ENCODE results near the gene STUM. TPM values are rescaled to one million over a fixed set of nuclear protein-coding genes. Genes with fewer than 3 reads are reported as not detected.
"Not testable (repeated sequence)": the region's sequence is repeated elsewhere in the genome, so short reads cannot be mapped to it uniquely, and the experiment has no call there.

STUM gene
- total RNA-seq, 1 experiment from 2014 or later, result 0.03 TPM

- Histone ChIP-seq H3K4me1 (replicated peaks) (no peaks in the 10 kb centered on the region), H3K36me3 (no peaks in the 10 kb centered on the region), H3K27ac (no peak overlapping the region), H3K27me3 (replicated peaks) (peaks cover 4% of the 10 kb centered on the region; the same call in 1 of the 2 replicates), H3K4me3 (no peak overlapping the region), H3K9me3 (replicated peaks) (no peaks in the 10 kb centered on the region)
- DNase-seq (ENCODE audit: low read depth in 1 of 2, low spot score in 2 of 2), result no peak
Measured at GRCh38 chr1:226611301-226611700, 62.7 kb downstream of the STUM start.

- not testable (repeated sequence) for H3K36me3 ChIP-seq; H3K9me3 ChIP-seq (replicated peaks); H3K27me3 ChIP-seq (replicated peaks); DNase-seq (ENCODE audit: low read depth in 1 of 2, low spot score in 2 of 2); H3K27ac ChIP-seq; H3K4me3 ChIP-seq; H3K4me1 ChIP-seq (replicated peaks)
Measured at GRCh38 chr1:226611980-226612379, 63.4 kb downstream of the STUM start.

- Histone ChIP-seq H3K4me1 (replicated peaks) (no peaks in the 10 kb centered on the region), H3K4me3 (no peak overlapping the region), H3K27me3 (replicated peaks) (peaks cover 4% of the 10 kb centered on the region; the same call in 1 of the 2 replicates), H3K27ac (no peak overlapping the region), H3K36me3 (no peaks in the 10 kb centered on the region), H3K9me3 (replicated peaks) (no peaks in the 10 kb centered on the region)
- no peak for DNase-seq (ENCODE audit: low read depth in 1 of 2, low spot score in 2 of 2)
Measured at GRCh38 chr1:226615876-226616275, 67.3 kb downstream of the STUM start.

GRCh38 chr1:226616636-226617035 is 68.1 kb downstream of the STUM start:
- no peak overlapping the region for H3K4me3 ChIP-seq
- no peaks in the 10 kb centered on the region for H3K9me3 ChIP-seq (replicated peaks)
- no peak overlapping the region for H3K27ac ChIP-seq
- no peaks in the 10 kb centered on the region for H3K4me1 ChIP-seq (replicated peaks)
- H3K36me3 ChIP-seq, result no peaks in the 10 kb centered on the region
- no peak for DNase-seq (ENCODE audit: low read depth in 1 of 2, low spot score in 2 of 2)
- peaks cover 4% of the 10 kb centered on the region; the same call in 1 of the 2 replicates for H3K27me3 ChIP-seq (replicated peaks)

GRCh38 chr1:226617109-226617508 is 68.5 kb downstream of the STUM start:
- Histone ChIP-seq H3K4me1 (replicated peaks) (no peaks in the 10 kb centered on the region), H3K27me3 (replicated peaks) (peaks cover 4% of the 10 kb centered on the region; the same call in 1 of the 2 replicates), H3K36me3 (no peaks in the 10 kb centered on the region), H3K27ac (no peak overlapping the region), H3K4me3 (no peak overlapping the region), H3K9me3 (replicated peaks) (no peaks in the 10 kb centered on the region)
- no peak for DNase-seq (ENCODE audit: low read depth in 1 of 2, low spot score in 2 of 2)

GRCh38 chr1:226617719-226618118 is 69.2 kb downstream of the STUM start:
- DNase-seq (ENCODE audit: low read depth in 1 of 2, low spot score in 2 of 2); H3K4me3 ChIP-seq; H3K27ac ChIP-seq; H3K4me1 ChIP-seq (replicated peaks); H3K27me3 ChIP-seq (replicated peaks); H3K36me3 ChIP-seq; H3K9me3 ChIP-seq (replicated peaks): not testable (repeated sequence)

GRCh38 chr1:226618380-226618779 is 69.8 kb downstream of the STUM start:
- DNase-seq (ENCODE audit: low read depth in 1 of 2, low spot score in 2 of 2), result no peak
- Histone ChIP-seq H3K27me3 (replicated peaks) (peaks cover 4% of the 10 kb centered on the region; the same call in 1 of the 2 replicates), H3K9me3 (replicated peaks) (no peaks in the 10 kb centered on the region), H3K36me3 (no peaks in the 10 kb centered on the region), H3K4me3 (no peak overlapping the region), H3K27ac (no peak overlapping the region), H3K4me1 (replicated peaks) (no peaks in the 10 kb centered on the region)

- DNase-seq (ENCODE audit: low read depth in 1 of 2, low spot score in 2 of 2), result no peak
- Histone ChIP-seq H3K36me3 (no peaks in the 10 kb centered on the region), H3K9me3 (replicated peaks) (no peaks in the 10 kb centered on the region), H3K27me3 (replicated peaks) (peaks cover 1% of the 10 kb centered on the region; the same call in 1 of the 2 replicates), H3K4me1 (replicated peaks) (no peaks in the 10 kb centered on the region), H3K4me3 (no peak overlapping the region), H3K27ac (no peak overlapping the region)
Measured at GRCh38 chr1:226619031-226619430, 70.5 kb downstream of the STUM start.

- DNase-seq (ENCODE audit: low read depth in 1 of 2, low spot score in 2 of 2), result no peak
- no peaks in the 10 kb centered on the region for H3K9me3 ChIP-seq (replicated peaks)
- no peaks in the 10 kb centered on the region for H3K36me3 ChIP-seq
- no peaks in the 10 kb centered on the region for H3K4me1 ChIP-seq (replicated peaks)
- no peaks in the 10 kb centered on the region; the same call in 1 of the 2 replicates for H3K27me3 ChIP-seq (replicated peaks)
- no peak overlapping the region for H3K27ac ChIP-seq
- no peak overlapping the region for H3K4me3 ChIP-seq
Measured at GRCh38 chr1:226622012-226622411, 73.4 kb downstream of the STUM start.

- Histone ChIP-seq H3K36me3 (no peaks in the 10 kb centered on the region), H3K4me3 (no peak overlapping the region), H3K9me3 (replicated peaks) (no peaks in the 10 kb centered on the region), H3K27ac (no peak overlapping the region), H3K4me1 (replicated peaks) (no peaks in the 10 kb centered on the region), H3K27me3 (replicated peaks) (no peaks in the 10 kb centered on the region; the same call in 1 of the 2 replicates)
- DNase-seq (ENCODE audit: low read depth in 1 of 2, low spot score in 2 of 2), result no peak
Measured at GRCh38 chr1:226624526-226624925, 76.0 kb downstream of the STUM start.

GRCh38 chr1:226625326-226625725 is 76.8 kb downstream of the STUM start:
- H3K27me3 ChIP-seq (replicated peaks), result no peaks in the 10 kb centered on the region
- no peak overlapping the region for H3K4me3 ChIP-seq

GRCh38 chr1:226625832-226626576 is 77.4 kb downstream of the STUM start:
- Histone ChIP-seq H3K9me3 (replicated peaks) (no peaks in the 10 kb centered on the region), H3K4me3 (no peak overlapping the region), H3K4me1 (replicated peaks) (no peaks in the 10 kb centered on the region), H3K36me3 (no peaks in the 10 kb centered on the region), H3K27me3 (replicated peaks) (no peaks in the 10 kb centered on the region), H3K27ac (no peak overlapping the region)
- DNase-seq (ENCODE audit: low read depth in 1 of 2, low spot score in 2 of 2), result no peak

More at GRCh38 chr1:226625326-226625725, 76.8 kb downstream of the STUM start:
- Histone ChIP-seq H3K9me3 (replicated peaks) (no peaks in the 10 kb centered on the region), H3K36me3 (no peaks in the 10 kb centered on the region), H3K27ac (no peak overlapping the region), H3K4me1 (replicated peaks) (no peaks in the 10 kb centered on the region)
- DNase-seq (ENCODE audit: low read depth in 1 of 2, low spot score in 2 of 2), result no peak

- H3K27me3 ChIP-seq (replicated peaks), result no peaks in the 10 kb centered on the region
- DNase-seq (ENCODE audit: low read depth in 1 of 2, low spot score in 2 of 2), result peak; percentile 62 to 72
- H3K4me1 ChIP-seq (replicated peaks), result no peaks in the 10 kb centered on the region
- H3K4me3 ChIP-seq, result no peak overlapping the region
- H3K9me3 ChIP-seq (replicated peaks), result no peaks in the 10 kb centered on the region
- no peak overlapping the region for H3K27ac ChIP-seq
- no peaks in the 10 kb centered on the region for H3K36me3 ChIP-seq
Measured at GRCh38 chr1:226626577-226626956, 78.0 kb downstream of the STUM start.

- Histone ChIP-seq H3K27ac (no peak overlapping the region), H3K36me3 (no peaks in the 10 kb centered on the region), H3K4me1 (replicated peaks) (no peaks in the 10 kb centered on the region), H3K27me3 (replicated peaks) (no peaks in the 10 kb centered on the region), H3K4me3 (no peak overlapping the region), H3K9me3 (replicated peaks) (no peaks in the 10 kb centered on the region)
- no peak for DNase-seq (ENCODE audit: low read depth in 1 of 2, low spot score in 2 of 2)
Measured at GRCh38 chr1:226627050-226627755, 78.6 kb downstream of the STUM start.

All from SJSA1 (cell line).